ENCODE results near the gene IGF1R.

Gene IGF1R

GRCh38 chr15:98663045-98663444 is 14.7 kb downstream of the IGF1R start:
- H3K4me3 ChIP-seq (ENCODE audit: low read depth, low read length) = no peak overlapping the region
- H3K27me3 ChIP-seq (ENCODE audit: control insufficient read depth, insufficient read depth, low read length) = no peaks in the 10 kb centered on the region
- H3K9me3 ChIP-seq (ENCODE audit: control insufficient read depth, insufficient read depth, low read length) = no peaks in the 10 kb centered on the region
- H3K9ac ChIP-seq (ENCODE audit: low read depth, low read length) = no peak overlapping the region
- no peaks in the 10 kb centered on the region for H3K36me3 ChIP-seq (ENCODE audit: control insufficient read depth, insufficient read depth, low read length)
- no peak overlapping the region for H3K27ac ChIP-seq (ENCODE audit: low read depth, low read length)
- peaks cover 78% of the 10 kb centered on the region for H3K4me1 ChIP-seq (ENCODE audit: control insufficient read depth, insufficient read depth, low read length)

- H3K27me3 ChIP-seq (ENCODE audit: control insufficient read depth, insufficient read depth, low read length) = no peaks in the 10 kb centered on the region
- no peak overlapping the region for H3K9ac ChIP-seq (ENCODE audit: low read depth, low read length)
- no peaks in the 10 kb centered on the region for H3K9me3 ChIP-seq (ENCODE audit: control insufficient read depth, insufficient read depth, low read length)
- H3K27ac ChIP-seq (ENCODE audit: low read depth, low read length) = peak overlapping the region; percentile 20
- H3K4me3 ChIP-seq (ENCODE audit: low read depth, low read length) = no peak overlapping the region
- H3K4me1 ChIP-seq (ENCODE audit: control insufficient read depth, insufficient read depth, low read length) = peaks cover 82% of the 10 kb centered on the region
- H3K36me3 ChIP-seq (ENCODE audit: control insufficient read depth, insufficient read depth, low read length) = no peaks in the 10 kb centered on the region
These were observed 15.3 kb downstream of the IGF1R start for GRCh38 chr15:98663606-98664005.

DNA sequence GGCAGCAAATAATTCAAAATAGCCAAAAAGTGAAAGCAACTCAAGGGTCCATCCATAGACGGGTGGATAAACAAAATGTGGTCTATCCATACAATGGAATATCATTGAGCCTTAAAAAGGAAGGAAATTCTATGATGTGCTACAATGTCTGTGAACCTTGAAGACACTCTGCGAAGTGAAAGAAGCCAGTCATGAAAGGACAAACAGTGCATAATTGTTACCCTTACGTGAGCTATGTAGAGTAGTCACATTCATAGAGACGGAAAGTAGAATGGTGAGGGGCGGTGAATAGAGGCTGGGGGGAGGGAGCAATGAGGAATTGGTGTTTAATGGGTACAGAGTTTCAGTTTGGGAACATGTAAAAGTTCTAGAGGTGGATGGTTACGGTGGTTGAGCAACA is 18.1 kb downstream of the IGF1R start:
- no peaks in the 10 kb centered on the region for H3K9me3 ChIP-seq (ENCODE audit: control insufficient read depth, insufficient read depth, low read length)
- H3K4me3 ChIP-seq (ENCODE audit: low read depth, low read length) = no peak overlapping the region
- no peaks in the 10 kb centered on the region for H3K27me3 ChIP-seq (ENCODE audit: control insufficient read depth, insufficient read depth, low read length)
- H3K9ac ChIP-seq (ENCODE audit: low read depth, low read length) = no peak overlapping the region
- peaks cover 82% of the 10 kb centered on the region for H3K4me1 ChIP-seq (ENCODE audit: control insufficient read depth, insufficient read depth, low read length)
- no peak overlapping the region for H3K27ac ChIP-seq (ENCODE audit: low read depth, low read length)
- H3K36me3 ChIP-seq (ENCODE audit: control insufficient read depth, insufficient read depth, low read length) = no peaks in the 10 kb centered on the region

DNA sequence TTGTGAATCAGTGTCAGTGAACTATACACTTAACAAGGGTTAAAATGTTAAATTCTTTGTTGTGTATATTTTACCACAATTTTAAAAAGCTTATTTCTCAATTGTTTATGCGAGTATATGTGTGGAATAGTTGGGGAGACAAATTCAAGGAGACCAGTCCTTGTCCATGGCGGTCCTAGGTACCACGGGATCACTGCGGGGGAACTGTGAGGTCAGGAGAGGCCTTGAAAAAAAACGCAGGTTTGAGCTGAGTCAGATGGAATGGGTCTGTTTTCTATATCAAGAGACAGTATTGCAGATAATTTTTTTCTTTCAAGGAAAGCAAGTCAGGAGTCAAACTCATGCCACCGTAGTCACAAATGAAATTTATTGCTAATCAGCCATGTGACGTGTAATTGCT is 18.5 kb downstream of the IGF1R start:
- Histone ChIP-seq H3K9ac (ENCODE audit: low read depth, low read length) (no peak overlapping the region), H3K4me3 (ENCODE audit: low read depth, low read length) (no peak overlapping the region), H3K4me1 (ENCODE audit: control insufficient read depth, insufficient read depth, low read length) (peaks cover 84% of the 10 kb centered on the region), H3K36me3 (ENCODE audit: control insufficient read depth, insufficient read depth, low read length) (no peaks in the 10 kb centered on the region), H3K27ac (ENCODE audit: low read depth, low read length) (no peak overlapping the region), H3K9me3 (ENCODE audit: control insufficient read depth, insufficient read depth, low read length) (no peaks in the 10 kb centered on the region), H3K27me3 (ENCODE audit: control insufficient read depth, insufficient read depth, low read length) (no peaks in the 10 kb centered on the region)

- peaks cover 81% of the 10 kb centered on the region for H3K4me1 ChIP-seq (ENCODE audit: control insufficient read depth, insufficient read depth, low read length)
- H3K9ac ChIP-seq (ENCODE audit: low read depth, low read length) = no peak overlapping the region
- no peak overlapping the region for H3K4me3 ChIP-seq (ENCODE audit: low read depth, low read length)
- peak overlapping the region; percentile 53 for H3K27ac ChIP-seq (ENCODE audit: low read depth, low read length)
- H3K36me3 ChIP-seq (ENCODE audit: control insufficient read depth, insufficient read depth, low read length) = no peaks in the 10 kb centered on the region
- H3K27me3 ChIP-seq (ENCODE audit: control insufficient read depth, insufficient read depth, low read length) = no peaks in the 10 kb centered on the region
- no peaks in the 10 kb centered on the region for H3K9me3 ChIP-seq (ENCODE audit: control insufficient read depth, insufficient read depth, low read length)
These were observed 19.3 kb downstream of the IGF1R start for GRCh38 chr15:98667521-98668179.

GRCh38 chr15:98668566-98669308 is 20.4 kb downstream of the IGF1R start:
- no peaks in the 10 kb centered on the region for H3K36me3 ChIP-seq (ENCODE audit: control insufficient read depth, insufficient read depth, low read length)
- no peaks in the 10 kb centered on the region for H3K27me3 ChIP-seq (ENCODE audit: control insufficient read depth, insufficient read depth, low read length)
- H3K27ac ChIP-seq (ENCODE audit: low read depth, low read length) = peak overlapping the region; percentile 53
- H3K9ac ChIP-seq (ENCODE audit: low read depth, low read length) = no peak overlapping the region; the same call in 1 of the 2 replicates
- peaks cover 80% of the 10 kb centered on the region for H3K4me1 ChIP-seq (ENCODE audit: control insufficient read depth, insufficient read depth, low read length)
- H3K4me3 ChIP-seq (ENCODE audit: low read depth, low read length) = no peak overlapping the region
- H3K9me3 ChIP-seq (ENCODE audit: control insufficient read depth, insufficient read depth, low read length) = no peaks in the 10 kb centered on the region

- Histone ChIP-seq H3K4me3 (ENCODE audit: low read depth, low read length) (no peak overlapping the region), H3K27me3 (ENCODE audit: control insufficient read depth, insufficient read depth, low read length) (no peaks in the 10 kb centered on the region), H3K9me3 (ENCODE audit: control insufficient read depth, insufficient read depth, low read length) (no peaks in the 10 kb centered on the region), H3K4me1 (ENCODE audit: control insufficient read depth, insufficient read depth, low read length) (peaks cover 87% of the 10 kb centered on the region), H3K27ac (ENCODE audit: low read depth, low read length) (peak overlapping the region; percentile 39), H3K36me3 (ENCODE audit: control insufficient read depth, insufficient read depth, low read length) (no peaks in the 10 kb centered on the region), H3K9ac (ENCODE audit: low read depth, low read length) (peak overlapping the region; percentile 8; the same call in 1 of the 2 replicates)
These were observed 21.3 kb downstream of the IGF1R start for GRCh38 chr15:98669638-98670037.

DNA sequence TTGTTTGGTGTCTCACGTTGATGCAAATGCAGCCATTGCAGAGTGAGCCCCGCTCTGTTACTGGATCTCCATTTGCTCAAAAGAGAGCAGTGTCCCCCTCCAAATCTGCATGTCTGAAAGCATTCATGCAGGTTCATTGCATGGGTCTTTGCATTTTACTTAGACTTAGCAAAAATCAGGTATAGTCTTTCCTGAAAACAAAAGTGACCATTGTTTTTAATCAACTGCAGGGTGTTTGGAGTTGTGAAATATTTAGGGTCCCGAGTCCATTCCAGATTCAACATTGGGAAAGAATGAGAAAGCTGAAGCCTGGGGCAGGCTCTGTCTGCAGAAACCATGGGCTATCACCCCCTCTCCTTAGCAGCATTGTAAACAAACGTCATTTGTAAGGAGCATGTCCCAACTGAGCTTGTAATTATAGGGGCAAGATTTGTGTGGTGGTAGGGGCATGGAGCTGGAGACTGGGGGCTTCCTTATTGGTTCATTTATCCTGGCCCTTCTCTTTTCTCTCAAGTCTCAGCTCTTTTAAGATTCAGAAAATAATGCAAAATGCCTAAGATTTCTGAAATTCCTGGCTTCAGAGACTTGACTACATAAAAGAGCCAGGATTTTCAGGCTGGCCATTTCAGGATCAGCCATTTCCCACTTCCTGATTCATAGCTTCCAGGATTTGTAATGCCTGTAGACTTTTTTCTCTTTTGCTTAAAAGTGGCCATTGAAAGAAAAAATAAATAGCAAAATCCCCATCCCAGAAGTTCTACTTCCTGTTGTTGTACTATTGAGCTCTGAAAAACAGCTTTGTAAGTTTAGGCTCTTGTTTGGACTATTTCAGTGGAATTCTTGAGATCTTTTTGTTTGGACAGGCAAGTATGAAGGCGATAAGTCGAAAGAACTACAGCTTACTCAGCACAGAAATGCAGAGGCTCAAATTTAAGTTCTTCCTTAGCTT is 23.0 kb downstream of the IGF1R start:
- H3K4me3 ChIP-seq (ENCODE audit: low read depth, low read length) = peak overlapping the region; percentile 44
- no peaks in the 10 kb centered on the region for H3K9me3 ChIP-seq (ENCODE audit: control insufficient read depth, insufficient read depth, low read length)
- peaks cover 75% of the 10 kb centered on the region for H3K4me1 ChIP-seq (ENCODE audit: control insufficient read depth, insufficient read depth, low read length)
- no peaks in the 10 kb centered on the region for H3K36me3 ChIP-seq (ENCODE audit: control insufficient read depth, insufficient read depth, low read length)
- H3K27ac ChIP-seq (ENCODE audit: low read depth, low read length) = peak overlapping the region; percentile 98
- H3K27me3 ChIP-seq (ENCODE audit: control insufficient read depth, insufficient read depth, low read length) = no peaks in the 10 kb centered on the region
- H3K9ac ChIP-seq (ENCODE audit: low read depth, low read length) = peak overlapping the region; percentile 67

DNA sequence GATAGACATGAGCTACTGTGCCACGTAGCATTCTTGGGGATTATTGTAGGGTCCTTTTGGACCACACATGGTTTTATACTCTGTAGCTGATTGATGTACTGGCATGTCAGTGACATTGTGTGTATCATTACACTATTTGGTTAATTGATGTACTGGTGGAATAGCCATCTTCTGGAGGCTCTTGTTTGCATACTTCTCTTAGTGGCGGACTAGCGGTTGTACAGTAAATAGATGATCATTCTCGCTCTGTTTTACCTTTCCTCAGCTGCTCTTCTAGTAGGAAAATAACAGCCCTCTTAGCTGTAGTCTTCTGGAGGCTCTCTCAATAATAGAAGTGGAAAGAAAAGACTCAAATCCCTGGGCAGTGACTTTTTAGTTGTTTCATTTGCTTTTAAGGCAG is 24.8 kb downstream of the IGF1R start:
- peaks cover 65% of the 10 kb centered on the region for H3K4me1 ChIP-seq (ENCODE audit: control insufficient read depth, insufficient read depth, low read length)
- H3K9ac ChIP-seq (ENCODE audit: low read depth, low read length) = no peak overlapping the region
- H3K27ac ChIP-seq (ENCODE audit: low read depth, low read length) = no peak overlapping the region

DNA sequence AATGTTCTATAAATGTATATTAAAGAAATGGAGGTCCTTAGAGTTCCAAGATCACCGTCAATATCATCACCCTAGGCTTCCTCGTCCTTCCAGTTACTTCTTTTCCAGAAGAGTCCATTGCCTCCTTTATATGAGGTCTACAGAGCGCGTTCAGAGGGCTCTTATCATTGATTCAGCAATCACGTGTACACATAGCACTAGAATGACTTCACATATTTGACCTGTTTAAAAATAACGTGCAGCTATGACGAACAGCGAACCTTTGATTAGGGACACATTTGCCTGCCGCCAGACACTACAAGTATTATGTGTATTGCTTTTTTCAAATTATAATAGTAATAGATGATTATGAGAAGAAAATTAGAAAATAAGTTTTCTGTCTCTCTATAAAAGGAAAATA is 26.0 kb downstream of the IGF1R start:
- Histone ChIP-seq H3K27me3 (ENCODE audit: control insufficient read depth, insufficient read depth, low read length) (no peaks in the 10 kb centered on the region), H3K9me3 (ENCODE audit: control insufficient read depth, insufficient read depth, low read length) (no peaks in the 10 kb centered on the region), H3K4me1 (ENCODE audit: control insufficient read depth, insufficient read depth, low read length) (peaks cover 55% of the 10 kb centered on the region), H3K27ac (ENCODE audit: low read depth, low read length) (no peak overlapping the region), H3K9ac (ENCODE audit: low read depth, low read length) (no peak overlapping the region), H3K36me3 (ENCODE audit: control insufficient read depth, insufficient read depth, low read length) (no peaks in the 10 kb centered on the region), H3K4me3 (ENCODE audit: low read depth, low read length) (no peak overlapping the region)

More for the DNA sequence above, 24.8 kb downstream of the IGF1R start:
- no peak overlapping the region for H3K4me3 ChIP-seq (ENCODE audit: low read depth, low read length)
- no peaks in the 10 kb centered on the region for H3K36me3 ChIP-seq (ENCODE audit: control insufficient read depth, insufficient read depth, low read length)
- no peaks in the 10 kb centered on the region for H3K9me3 ChIP-seq (ENCODE audit: control insufficient read depth, insufficient read depth, low read length)
- no peaks in the 10 kb centered on the region for H3K27me3 ChIP-seq (ENCODE audit: control insufficient read depth, insufficient read depth, low read length)
